Liver (tissue), 9 donors: ENCODE data around the gene KDM3B. TPM values are rescaled to one million over a fixed set of nuclear protein-coding genes. Genes with fewer than 3 reads are reported as not detected.

ENCODE experiments used
- DNase-seq: peaks from one replicate; pipeline ENCODE4 v3.0.0-alpha.2; 2017; ENCODE audit warnings: low spot score
- H3K27ac ChIP-seq, 2 donors: one replicate each; pipeline ENCODE4 v1.7.0; 2013; ENCODE audit warnings: inconsistent platforms in 2 of 2, low read length in 2 of 2, control low read depth in 1 of 2, low read depth in 1 of 2, mild to moderate bottlenecking in 1 of 2
- H3K27me3 ChIP-seq, 4 donors: one replicate each; pipeline versions ENCODE4 v1.6.1 to v1.7.0; 2013; ENCODE audit warnings: low read length in 3 of 4, inconsistent platforms in 1 of 4, mild to moderate bottlenecking in 1 of 4, moderate library complexity in 1 of 4; ENCODE audit not compliant: control insufficient read depth in 4 of 4, insufficient read depth in 4 of 4
- H3K36me3 ChIP-seq, 4 donors: one replicate each; pipeline versions ENCODE4 v1.6.1 to v1.7.0; 2013; ENCODE audit warnings: low read length in 3 of 4, mild to moderate bottlenecking in 3 of 4, low read depth in 1 of 4, moderate library complexity in 1 of 4; ENCODE audit not compliant: control insufficient read depth in 4 of 4, insufficient read depth in 3 of 4
- H3K4me1 ChIP-seq, 4 donors: one replicate each; pipeline versions ENCODE4 v1.6.1 to v1.7.0; 2013; ENCODE audit warnings: low read length in 3 of 4, mild to moderate bottlenecking in 3 of 4, moderate library complexity in 1 of 4; ENCODE audit not compliant: control insufficient read depth in 4 of 4, insufficient read depth in 4 of 4
- H3K4me3 ChIP-seq, 3 donors: one replicate each; pipeline versions ENCODE4 v1.6.1 to v1.7.0; 2013; ENCODE audit warnings: low read length in 3 of 3, control low read depth in 1 of 3, low read depth in 1 of 3, mild to moderate bottlenecking in 1 of 3
- H3K9ac ChIP-seq, 2 donors: one replicate each; pipeline ENCODE4 v1.7.0; 2013; ENCODE audit warnings: low read length in 2 of 2, mild to moderate bottlenecking in 2 of 2, moderate library complexity in 2 of 2, control low read depth in 1 of 2, low read depth in 1 of 2
- H3K9me3 ChIP-seq, 4 donors: one replicate each; pipeline versions ENCODE4 v1.6.1 to v1.7.0; 2013; ENCODE audit warnings: low read length in 3 of 4; ENCODE audit not compliant: control insufficient read depth in 4 of 4
- EGR1 ChIP-seq, 2 donors: IDR thresholded peaks; 2 replicates each; pipeline ENCODE4 v1.6.1; 2016 to 2018; ENCODE audit warnings: antibody characterized with exemption in 2 of 2, low read depth in 2 of 2
- FOXA1 ChIP-seq: IDR thresholded peaks from 2 replicates; pipeline ENCODE4 v1.6.1; 2016; ENCODE audit warnings: antibody characterized with exemption
- FOXA2 ChIP-seq: IDR thresholded peaks from 2 replicates; pipeline ENCODE4 v1.6.1; 2016; ENCODE audit warnings: antibody characterized with exemption
- GABPA ChIP-seq, 2 donors: IDR thresholded peaks in 1 of 2; conservative IDR thresholded peaks in 1 of 2; 2 replicates each; pipeline ENCODE4 v1.6.1; 2016; ENCODE audit warnings: antibody characterized with exemption in 2 of 2, mild to moderate bottlenecking in 1 of 2, moderate library complexity in 1 of 2
- HNF4A ChIP-seq, 2 donors: conservative IDR thresholded peaks; 2 replicates each; pipeline ENCODE4 v1.6.1; 2016; ENCODE audit warnings: antibody characterized with exemption in 2 of 2, mild to moderate bottlenecking in 2 of 2
- HNF4G ChIP-seq: IDR thresholded peaks from 2 replicates; pipeline ENCODE4 v1.6.1; 2016; ENCODE audit warnings: antibody characterized with exemption
- JUND ChIP-seq, 2 donors: IDR thresholded peaks; 2 replicates each; pipeline ENCODE4 v1.6.1; 2016; ENCODE audit warnings: antibody characterized with exemption in 2 of 2
- NR2F2 ChIP-seq: IDR thresholded peaks from 2 replicates; pipeline ENCODE4 v1.6.1; 2016; ENCODE audit warnings: antibody characterized with exemption
- RAD21 ChIP-seq, 2 donors: IDR thresholded peaks; 2 replicates each; pipeline ENCODE4 v1.6.1; 2016; ENCODE audit warnings: antibody characterized with exemption in 2 of 2, mild to moderate bottlenecking in 2 of 2
- RXRA ChIP-seq, 2 donors: IDR thresholded peaks; 2 replicates each; pipeline ENCODE4 v1.6.1; 2017 to 2018; ENCODE audit warnings: antibody characterized with exemption in 2 of 2, mild to moderate bottlenecking in 1 of 2
- SP1 ChIP-seq: IDR thresholded peaks from 2 replicates; pipeline ENCODE4 v1.6.1; 2018; ENCODE audit warnings: antibody characterized with exemption, mild to moderate bottlenecking
- TAF1 ChIP-seq: conservative IDR thresholded peaks from 2 replicates; pipeline ENCODE4 v1.6.1; 2016; ENCODE audit warnings: antibody characterized with exemption, mild to moderate bottlenecking
- YY1 ChIP-seq: IDR thresholded peaks from 2 replicates; pipeline ENCODE4 v1.6.1; 2016; ENCODE audit warnings: antibody characterized with exemption, mild to moderate bottlenecking
- WGBS: extraction: QIAGEN DNeasy Blood & Tissue Kit; methylation state at CpG from one replicate; pipeline ENCODE4 v1.1.7; 2013; 5-methylcytosine and 5-hydroxymethylcytosine counted together
- polyA plus RNA-seq, 2 donors: library from polyadenylated mRNA; stranded (reverse) in 1 of 2; unstranded in 1 of 2; fragments of 200-250 nt in 1 of 2; fragments of >200 nt in 1 of 2; fragmentation: Nextera tagmentation in 1 of 2; extraction: Ambion mirVana in 1 of 2; gene quantifications; one replicate each; pipeline versions ENCODE4 v1.2.1 to v1.2.3, GENCODE V29; 2013 to 2015
- total RNA-seq, 2 donors: library from RNA; depleted of rRNA; stranded (reverse); fragments of >200 nt; gene quantifications; one replicate each; pipeline ENCODE4 v1.2.3, GENCODE V29; 2014
- TF ChIP-seq, protein P1 (sequence below): IDR thresholded peaks from 2 replicates; pipeline ENCODE4 v1.6.1; 2016; ENCODE audit warnings: antibody characterized with exemption
- TF ChIP-seq, protein P2 (sequence below): IDR thresholded peaks from 2 replicates; pipeline ENCODE4 v1.6.1; 2016; ENCODE audit warnings: antibody characterized with exemption, mild to moderate bottlenecking
- TF ChIP-seq, protein P3 (sequence below): IDR thresholded peaks from 2 replicates; pipeline ENCODE4 v1.6.1; 2016; ENCODE audit warnings: antibody characterized with exemption
- TF ChIP-seq, protein P4 (sequence below): fragments of 150-350 bp; IDR thresholded peaks from 2 replicates; pipeline ENCODE4 v1.5.1; 2017; ENCODE audit warnings: improper control_type of control experiment, low read depth, low read length; ENCODE audit not compliant: missing input control
- TF ChIP-seq, protein P5 (sequence below): IDR thresholded peaks from 2 replicates; pipeline ENCODE4 v1.6.1; 2016; ENCODE audit warnings: antibody characterized with exemption
- donor health status: healthy.
- donor health status: healthy.
- donor health status: healthy.
- donor health status: healthy.
- donor health status: healthy.

The KDM3B gene
- total and polyA plus RNA-seq, 4 donors: 6.8 to 39.6 (median 18.8) TPM

DNA sequence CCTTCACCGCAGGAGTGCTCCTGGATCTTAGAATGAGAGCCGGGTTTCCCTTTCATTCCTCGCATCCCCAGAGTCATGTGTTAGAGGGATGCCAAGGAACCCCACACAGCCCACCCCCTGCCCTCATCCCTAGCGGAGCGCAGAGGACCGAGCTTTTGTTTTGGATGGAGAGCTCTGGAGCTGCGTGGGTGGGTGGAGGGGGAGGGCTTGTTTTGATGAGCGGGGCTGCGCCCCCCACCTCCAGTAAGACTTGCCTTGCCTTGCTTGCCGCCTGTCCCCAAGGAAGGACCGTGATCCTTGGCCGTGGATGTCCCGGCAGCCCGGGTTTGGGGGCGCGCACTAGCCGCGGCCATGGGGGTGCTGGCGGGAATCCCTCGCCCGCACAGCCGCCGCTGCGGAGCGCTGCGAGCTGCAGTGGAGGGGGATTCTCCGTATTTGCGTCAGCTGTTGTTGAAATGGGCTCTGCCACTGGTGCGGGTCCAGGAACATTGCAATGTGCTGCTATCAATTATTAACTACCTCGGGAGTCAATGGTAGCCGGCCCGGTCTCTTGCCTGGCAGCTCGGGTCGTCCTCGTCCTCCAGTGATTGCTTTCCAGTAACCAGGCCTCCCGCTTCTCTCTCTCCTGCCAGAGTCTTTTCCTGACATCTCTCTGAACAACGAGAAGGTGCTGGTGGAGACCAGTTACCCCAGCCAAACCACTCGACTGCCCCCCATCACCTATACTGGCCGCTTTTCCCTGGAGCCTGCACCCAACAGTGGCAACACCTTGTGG lies 113.8 kb downstream of the KDM3B start:
- 14% methylated on average over 39 of the region's 39 CpGs for WGBS
- peak overlapping the region; percentile 22 to 58 for H3K27ac ChIP-seq
- H3K9me3 ChIP-seq: no peaks in the 10 kb centered on the region
- peak overlapping the region; percentile 41 to 84 for H3K9ac ChIP-seq
- peaks cover 0 to 25% (median 12%) of the 10 kb centered on the region in 4 donors for H3K4me1 ChIP-seq
- DNase-seq: peak; percentile 55
- H3K36me3 ChIP-seq: peaks cover 2 to 14% (median 13%) of the 10 kb centered on the region in 4 donors
- H3K27me3 ChIP-seq: no peaks in the 10 kb centered on the region
- peak overlapping the region; percentile 83 to 95 (median 92) for H3K4me3 ChIP-seq
- TF ChIP-seq FOXA1 (no peak), HNF4A (conservative IDR thresholded peaks at IDR 0.05) (peak in 1 of 2 donors; percentile 27), JUND (IDR thresholded peaks at IDR 0.05) (no peak), EGR1 (IDR thresholded peaks at IDR 0.05; ENCODE audit: low read depth in 2 of 2) (no peak), RAD21 (IDR thresholded peaks at IDR 0.05) (peak in 1 of 2 donors; percentile 22), YY1 (peak; percentile 76), RXRA (IDR thresholded peaks at IDR 0.05) (peak in 1 of 2 donors; percentile 45), FOXA2 (no peak), GABPA (IDR thresholded peaks at IDR 0.05 in 1 of 2, conservative IDR thresholded peaks at IDR 0.05 in 1 of 2) (peak in 1 of 2 donors; percentile 32), SP1 (no peak), TAF1 (peak; percentile 50), NR2F2 (no peak), HNF4G (no peak)
- TF ChIP-seq, protein P1, sequence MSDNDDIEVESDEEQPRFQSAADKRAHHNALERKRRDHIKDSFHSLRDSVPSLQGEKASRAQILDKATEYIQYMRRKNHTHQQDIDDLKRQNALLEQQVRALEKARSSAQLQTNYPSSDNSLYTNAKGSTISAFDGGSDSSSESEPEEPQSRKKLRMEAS: no peak
- TF ChIP-seq, protein P2, sequence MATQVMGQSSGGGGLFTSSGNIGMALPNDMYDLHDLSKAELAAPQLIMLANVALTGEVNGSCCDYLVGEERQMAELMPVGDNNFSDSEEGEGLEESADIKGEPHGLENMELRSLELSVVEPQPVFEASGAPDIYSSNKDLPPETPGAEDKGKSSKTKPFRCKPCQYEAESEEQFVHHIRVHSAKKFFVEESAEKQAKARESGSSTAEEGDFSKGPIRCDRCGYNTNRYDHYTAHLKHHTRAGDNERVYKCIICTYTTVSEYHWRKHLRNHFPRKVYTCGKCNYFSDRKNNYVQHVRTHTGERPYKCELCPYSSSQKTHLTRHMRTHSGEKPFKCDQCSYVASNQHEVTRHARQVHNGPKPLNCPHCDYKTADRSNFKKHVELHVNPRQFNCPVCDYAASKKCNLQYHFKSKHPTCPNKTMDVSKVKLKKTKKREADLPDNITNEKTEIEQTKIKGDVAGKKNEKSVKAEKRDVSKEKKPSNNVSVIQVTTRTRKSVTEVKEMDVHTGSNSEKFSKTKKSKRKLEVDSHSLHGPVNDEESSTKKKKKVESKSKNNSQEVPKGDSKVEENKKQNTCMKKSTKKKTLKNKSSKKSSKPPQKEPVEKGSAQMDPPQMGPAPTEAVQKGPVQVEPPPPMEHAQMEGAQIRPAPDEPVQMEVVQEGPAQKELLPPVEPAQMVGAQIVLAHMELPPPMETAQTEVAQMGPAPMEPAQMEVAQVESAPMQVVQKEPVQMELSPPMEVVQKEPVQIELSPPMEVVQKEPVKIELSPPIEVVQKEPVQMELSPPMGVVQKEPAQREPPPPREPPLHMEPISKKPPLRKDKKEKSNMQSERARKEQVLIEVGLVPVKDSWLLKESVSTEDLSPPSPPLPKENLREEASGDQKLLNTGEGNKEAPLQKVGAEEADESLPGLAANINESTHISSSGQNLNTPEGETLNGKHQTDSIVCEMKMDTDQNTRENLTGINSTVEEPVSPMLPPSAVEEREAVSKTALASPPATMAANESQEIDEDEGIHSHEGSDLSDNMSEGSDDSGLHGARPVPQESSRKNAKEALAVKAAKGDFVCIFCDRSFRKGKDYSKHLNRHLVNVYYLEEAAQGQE: no peak
- TF ChIP-seq, protein P3, sequence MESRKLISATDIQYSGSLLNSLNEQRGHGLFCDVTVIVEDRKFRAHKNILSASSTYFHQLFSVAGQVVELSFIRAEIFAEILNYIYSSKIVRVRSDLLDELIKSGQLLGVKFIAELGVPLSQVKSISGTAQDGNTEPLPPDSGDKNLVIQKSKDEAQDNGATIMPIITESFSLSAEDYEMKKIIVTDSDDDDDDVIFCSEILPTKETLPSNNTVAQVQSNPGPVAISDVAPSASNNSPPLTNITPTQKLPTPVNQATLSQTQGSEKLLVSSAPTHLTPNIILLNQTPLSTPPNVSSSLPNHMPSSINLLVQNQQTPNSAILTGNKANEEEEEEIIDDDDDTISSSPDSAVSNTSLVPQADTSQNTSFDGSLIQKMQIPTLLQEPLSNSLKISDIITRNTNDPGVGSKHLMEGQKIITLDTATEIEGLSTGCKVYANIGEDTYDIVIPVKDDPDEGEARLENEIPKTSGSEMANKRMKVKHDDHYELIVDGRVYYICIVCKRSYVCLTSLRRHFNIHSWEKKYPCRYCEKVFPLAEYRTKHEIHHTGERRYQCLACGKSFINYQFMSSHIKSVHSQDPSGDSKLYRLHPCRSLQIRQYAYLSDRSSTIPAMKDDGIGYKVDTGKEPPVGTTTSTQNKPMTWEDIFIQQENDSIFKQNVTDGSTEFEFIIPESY: no peak
- TF ChIP-seq, protein P4, sequence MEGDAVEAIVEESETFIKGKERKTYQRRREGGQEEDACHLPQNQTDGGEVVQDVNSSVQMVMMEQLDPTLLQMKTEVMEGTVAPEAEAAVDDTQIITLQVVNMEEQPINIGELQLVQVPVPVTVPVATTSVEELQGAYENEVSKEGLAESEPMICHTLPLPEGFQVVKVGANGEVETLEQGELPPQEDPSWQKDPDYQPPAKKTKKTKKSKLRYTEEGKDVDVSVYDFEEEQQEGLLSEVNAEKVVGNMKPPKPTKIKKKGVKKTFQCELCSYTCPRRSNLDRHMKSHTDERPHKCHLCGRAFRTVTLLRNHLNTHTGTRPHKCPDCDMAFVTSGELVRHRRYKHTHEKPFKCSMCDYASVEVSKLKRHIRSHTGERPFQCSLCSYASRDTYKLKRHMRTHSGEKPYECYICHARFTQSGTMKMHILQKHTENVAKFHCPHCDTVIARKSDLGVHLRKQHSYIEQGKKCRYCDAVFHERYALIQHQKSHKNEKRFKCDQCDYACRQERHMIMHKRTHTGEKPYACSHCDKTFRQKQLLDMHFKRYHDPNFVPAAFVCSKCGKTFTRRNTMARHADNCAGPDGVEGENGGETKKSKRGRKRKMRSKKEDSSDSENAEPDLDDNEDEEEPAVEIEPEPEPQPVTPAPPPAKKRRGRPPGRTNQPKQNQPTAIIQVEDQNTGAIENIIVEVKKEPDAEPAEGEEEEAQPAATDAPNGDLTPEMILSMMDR: no peak
- TF ChIP-seq, protein P5, sequence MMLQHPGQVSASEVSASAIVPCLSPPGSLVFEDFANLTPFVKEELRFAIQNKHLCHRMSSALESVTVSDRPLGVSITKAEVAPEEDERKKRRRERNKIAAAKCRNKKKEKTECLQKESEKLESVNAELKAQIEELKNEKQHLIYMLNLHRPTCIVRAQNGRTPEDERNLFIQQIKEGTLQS: no peak
